Measurements from ENCODE around the gene NUBPL.
A peak's percentile ranks its signal among the peaks of the same experiment; 100 is the strongest.
"Not testable (repeated sequence)": the region's sequence is repeated elsewhere in the genome, so short reads cannot be mapped to it uniquely, and the experiment has no call there.

The NUBPL gene

DNA sequence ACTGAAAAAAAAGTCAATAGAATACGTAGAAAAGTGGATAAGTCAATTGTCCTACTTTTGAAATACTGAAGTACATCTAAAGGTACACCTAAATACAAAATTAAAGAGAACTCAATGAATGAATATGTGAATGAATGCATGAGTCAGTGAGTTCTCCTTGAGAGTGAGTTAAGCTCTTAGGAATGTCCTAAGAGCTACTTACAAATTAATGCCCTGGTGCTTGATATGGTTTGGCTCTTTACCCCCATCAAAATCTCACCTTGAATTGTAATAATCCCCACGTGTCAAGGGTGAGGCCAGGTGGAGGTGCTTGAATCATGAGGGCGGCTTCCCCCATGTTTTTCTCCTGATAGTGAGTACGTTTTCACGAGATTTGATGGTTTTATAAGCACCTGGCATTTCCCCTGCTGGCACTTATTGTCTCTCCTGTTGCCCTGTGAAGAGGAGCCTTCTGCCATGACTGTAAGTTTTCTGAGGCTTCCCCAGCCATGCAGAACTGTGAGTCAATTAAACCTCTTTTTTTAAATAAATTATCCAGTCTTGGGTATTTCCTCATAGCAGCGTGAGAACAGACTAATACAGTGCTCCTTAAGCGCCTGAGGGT is 323.7 kb downstream of the NUBPL start:
- no peak for DNase-seq

DNA sequence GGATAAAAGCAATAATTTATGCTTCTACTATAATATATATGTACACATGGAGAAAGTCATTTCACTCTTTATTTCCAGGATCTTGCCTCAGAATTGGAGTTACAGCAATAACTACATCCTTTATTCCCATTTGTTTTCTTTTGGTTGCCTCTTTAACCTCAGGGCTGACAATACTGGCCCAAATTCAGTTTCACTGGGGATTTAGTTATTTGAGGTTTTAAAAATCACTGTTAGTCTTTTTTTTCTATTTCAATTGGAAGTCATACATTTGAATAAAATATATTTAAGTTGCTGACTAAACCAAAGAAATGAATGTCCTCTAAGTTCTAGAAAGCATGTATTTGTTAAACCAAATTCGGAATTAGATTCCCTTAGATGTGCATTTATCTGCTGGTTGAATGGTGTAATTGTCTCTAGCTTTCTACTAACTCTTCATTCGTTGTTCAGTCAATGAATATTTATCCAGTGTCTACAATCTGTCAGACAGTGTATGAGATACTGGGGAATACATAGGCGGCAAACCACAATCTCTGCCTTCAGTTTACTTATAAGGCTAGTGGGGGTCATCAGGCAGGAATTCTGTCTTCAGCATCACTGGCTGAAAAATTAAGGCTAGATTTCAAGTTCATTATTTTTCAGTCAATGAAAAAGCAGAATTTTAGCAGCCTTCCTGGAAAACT is 325.1 kb downstream of the NUBPL start:
- DNase-seq, result no peak

DNA sequence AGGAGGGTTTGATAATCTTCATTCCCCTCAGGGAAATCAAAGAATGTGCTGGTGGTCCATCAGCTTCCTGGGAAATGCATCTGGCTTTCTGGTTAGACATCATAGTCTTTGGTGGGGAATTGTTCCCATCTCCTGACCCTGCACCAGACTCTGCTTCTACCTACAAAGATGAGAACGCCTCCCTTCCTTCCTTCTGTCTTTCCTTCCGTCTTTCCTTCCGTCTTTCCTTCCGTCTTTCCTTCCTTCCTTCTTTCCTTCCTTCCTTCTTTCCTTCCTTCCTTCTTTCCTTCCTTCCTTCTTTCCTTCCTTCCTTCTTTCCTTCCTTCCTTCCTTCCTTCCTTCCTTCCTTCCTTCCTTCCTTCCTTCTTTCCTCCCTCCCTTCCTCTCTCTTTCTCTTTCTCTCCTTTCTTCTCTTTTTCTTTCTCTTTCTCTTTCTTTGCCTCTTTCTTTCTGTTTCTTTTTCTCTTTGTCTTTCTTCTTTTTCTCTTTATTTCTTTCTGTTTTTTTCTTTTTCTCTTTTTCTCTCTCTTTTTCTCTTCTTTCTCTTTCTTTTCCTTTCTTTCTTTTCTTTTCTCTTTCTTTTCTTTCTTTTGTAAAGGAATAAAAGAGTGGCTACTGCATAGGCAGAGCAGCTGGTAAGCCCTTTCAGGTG is 326.9 kb downstream of the NUBPL start:
- DNase-seq, result no peak

DNA sequence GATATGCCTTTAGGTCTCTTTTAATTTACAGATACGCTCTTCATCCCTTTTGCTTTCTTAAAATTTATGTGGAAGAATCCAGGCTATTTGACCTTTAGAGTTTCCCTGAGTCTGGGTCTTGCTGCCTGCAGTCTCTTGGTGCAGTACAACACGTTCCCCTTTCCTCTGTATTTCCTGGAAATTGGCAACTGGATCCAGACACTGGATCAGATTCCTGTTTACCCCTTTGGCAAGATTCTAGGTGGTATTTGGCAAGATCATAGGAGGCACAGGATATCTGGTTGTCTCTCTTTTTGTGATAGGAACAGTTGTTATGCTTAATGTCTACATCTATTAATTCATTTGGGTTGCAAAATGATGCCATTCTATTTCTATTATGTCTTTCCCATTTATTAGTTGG is 328.1 kb downstream of the NUBPL start:
- DNase-seq, result no peak

DNA sequence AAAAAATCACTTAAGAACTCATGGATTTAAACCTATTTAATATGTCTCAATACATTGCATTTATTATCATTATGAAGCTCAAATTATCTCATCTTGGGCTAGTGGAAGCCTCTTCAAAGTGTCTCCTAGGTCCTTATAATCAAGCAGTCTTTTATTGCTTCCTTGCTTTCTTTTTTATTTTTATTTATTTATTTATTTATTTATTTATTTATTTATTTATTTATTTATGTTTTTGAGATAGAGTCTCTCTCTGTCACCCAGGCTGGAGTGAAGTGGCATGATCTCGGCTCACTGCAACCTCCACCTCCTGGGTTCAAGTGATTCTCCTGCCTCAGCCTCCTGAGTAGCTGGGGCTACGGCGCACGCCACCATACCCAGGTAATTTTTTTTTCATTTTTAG is 329.0 kb downstream of the NUBPL start:
- DNase-seq, result not testable (repeated sequence)

DNA sequence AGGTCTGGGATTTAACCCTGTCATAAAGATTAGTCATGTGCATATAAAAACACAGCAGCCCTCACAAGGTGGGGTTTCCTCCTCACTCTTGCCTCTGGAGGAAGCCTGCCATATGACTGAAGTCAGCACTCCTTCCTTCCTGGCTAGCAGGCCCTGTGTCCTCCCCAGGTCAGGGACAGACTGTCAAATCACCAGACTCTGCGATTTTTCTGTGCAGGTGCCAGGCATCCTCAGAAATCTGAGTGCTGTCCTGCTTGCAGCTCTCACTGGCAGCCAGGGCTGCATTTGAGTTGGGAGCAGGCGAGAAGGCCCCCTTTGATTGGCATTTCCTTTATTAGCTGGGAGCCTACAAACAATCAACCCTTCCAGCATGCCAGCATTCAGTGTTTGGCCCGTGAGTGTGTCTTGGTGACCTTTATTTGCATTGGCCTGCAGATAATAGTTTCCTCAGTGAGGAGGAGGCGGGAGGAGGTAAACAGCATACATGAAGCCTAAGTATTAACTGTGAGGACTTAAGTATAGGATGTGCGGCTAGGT is 332.1 kb downstream of the NUBPL start:
- no peak for DNase-seq

DNA sequence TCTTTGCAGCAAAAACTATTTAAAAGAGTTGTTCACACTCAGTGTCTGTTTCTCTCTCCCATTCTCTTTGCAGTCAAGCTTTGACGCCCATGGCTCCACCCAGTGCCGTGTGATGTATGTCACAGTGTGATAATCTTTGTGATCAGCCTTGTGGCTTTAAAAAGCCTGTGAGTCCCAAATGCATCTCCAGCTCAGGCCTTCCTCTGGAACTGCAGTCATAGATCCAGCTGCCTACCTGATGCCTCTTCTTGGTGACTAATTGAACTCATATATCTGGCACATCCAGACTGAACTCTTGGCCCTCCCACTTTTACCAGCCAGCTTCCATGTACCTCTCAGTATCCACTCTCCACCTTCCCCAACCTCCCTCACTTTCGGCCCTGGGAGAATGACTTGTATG is 333.1 kb downstream of the NUBPL start:
- DNase-seq, result no peak

DNA sequence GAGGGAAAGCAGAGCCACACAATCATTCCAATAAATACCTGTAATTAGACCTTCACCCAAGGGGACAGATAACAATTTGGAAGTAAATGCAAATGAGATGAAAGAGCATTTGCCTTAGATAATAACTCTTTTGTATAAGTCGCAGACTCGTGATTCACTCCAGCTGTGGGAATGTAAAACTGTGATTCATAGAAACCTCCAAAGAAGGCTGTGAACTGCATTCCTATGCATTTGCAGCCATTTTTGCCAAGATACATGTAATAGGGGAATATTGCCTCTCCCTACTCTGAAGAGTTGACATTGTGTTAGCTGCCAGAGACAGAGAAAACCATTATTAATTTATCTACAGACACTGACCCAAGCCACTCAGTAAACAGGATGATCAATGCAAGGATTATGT is 334.0 kb downstream of the NUBPL start:
- no peak for DNase-seq

DNA sequence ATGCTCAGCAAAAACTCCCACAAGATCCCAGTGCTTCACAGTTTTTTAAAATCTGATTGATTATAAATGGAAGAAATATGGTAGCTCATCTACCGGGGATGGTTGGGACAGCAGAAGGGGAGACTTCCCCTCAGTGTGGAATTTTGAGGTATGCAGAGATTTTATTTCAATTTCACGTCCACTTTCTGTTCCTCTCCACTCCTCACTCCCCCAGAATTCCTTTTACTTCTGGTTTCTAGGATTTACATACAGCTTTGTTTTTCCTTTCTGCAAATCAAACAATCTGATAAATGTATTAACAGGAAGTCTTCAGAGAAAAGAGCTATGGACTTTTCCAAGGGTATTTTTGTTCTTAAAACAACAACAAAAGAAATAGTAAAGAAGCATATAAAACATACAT is 334.4 kb downstream of the NUBPL start:
- no peak for DNase-seq

DNA sequence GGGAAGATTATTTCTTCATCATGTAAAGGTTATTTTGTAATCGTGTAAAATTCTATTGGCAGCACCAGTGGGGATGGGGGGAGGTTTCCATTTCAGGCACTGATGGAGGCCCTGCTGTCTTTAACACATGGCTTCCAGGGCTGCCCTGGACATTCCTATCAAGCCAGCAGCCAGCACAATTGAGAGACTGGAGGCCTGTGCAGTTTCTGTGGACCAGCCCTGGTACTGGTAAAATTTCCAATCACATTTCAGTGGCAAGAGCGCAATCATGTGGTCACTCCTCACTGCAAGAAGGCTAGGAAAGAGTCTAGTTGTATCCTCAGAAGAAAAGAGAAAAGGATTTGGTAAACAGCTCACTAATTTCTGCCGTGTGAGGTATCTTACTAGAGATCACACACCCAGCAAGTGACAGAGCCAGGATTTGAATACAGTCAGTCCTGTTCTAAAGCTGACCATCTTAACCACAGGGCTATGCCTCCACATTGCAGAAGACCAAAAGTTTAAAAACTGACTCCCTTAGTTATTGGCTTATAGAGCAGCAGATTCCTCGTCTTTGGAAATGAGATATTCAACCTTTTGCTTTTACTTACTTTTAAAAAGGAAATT is 336.5 kb downstream of the NUBPL start:
- DNase-seq, result peak; percentile 10

DNA sequence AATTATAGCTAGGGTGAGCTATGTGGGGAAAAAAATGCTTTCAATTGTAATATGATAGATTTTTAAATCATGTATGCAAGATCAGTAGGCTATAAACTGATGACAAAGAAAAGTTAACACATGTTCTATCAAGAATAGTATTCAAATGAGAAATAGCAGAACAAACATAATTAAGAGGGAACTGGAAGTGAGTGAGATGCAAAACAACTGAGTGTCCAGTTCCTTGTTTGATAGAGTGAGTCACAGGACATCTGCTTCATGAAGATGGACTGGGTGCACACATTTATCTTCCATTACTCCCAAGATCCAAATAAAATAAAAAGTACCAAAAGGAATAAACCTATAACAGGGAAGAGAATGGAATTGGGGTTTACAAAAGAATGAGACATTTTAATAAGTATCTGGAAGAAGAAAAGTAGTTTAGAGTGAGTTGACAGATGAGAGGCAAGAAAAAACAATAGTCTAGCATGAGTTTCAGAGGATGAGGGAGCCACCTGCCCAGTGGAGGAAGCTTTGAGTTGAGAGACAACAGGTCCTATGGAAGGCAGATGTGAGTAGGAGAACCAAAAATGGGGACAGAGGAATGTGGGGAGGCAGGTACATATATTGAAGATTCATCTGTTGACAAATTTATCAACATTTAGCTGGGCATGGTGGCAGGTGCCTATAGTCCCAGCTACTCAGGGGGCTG is 337.8 kb downstream of the NUBPL start:
- DNase-seq, result no peak

DNA sequence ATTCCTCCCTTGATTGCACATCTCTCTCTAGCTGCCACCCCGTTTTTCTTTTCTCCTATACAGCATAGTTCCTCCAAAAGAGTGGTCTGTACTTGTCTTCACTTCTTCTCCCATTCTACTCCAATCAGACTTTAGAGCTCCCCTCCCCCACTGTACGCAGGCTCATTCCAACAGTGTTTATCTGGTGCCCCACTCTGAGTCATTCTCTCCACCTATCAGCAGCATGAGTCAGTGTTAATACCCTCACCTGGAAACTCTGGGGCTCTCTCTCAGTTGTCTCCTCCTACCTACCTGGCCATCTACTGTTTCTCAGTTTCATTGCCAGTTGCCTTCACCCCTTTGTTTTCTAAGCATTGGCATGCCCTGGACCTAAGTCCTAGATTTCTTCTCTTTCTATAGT is 340.8 kb downstream of the NUBPL start:
- DNase-seq, result no peak

DNA sequence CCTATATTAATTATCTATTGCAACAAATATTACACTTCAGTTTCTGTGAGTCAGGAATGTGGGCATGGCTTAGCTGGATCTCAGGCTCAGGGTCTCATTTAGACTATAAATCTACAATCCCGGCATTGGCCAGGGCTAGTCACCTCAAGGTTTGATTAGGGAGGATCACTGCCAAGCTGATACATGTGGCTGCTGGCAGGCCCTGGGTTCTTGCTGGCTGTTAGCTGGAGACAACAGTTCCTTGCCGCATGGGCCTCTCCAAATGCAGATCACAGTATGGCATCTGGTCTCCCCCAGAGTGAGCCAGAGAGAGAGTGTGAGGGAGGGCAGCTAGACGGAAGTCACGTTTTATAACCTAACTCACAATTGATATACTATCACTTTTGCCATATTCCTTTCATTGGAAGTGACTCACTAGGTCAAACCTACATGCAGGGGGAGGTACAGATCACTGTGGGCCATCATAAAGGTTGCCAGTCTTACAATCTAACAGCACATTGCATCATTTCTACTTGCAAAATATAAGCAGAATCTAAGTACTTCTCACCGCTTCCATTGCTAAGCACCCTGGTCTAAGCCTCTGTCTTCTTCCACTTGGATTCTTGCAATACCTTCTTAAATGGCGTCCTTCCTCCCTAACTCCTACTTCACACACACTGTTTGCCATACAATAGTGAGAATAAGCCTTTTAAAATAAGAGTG is 341.9 kb downstream of the NUBPL start:
- no peak for DNase-seq

DNA sequence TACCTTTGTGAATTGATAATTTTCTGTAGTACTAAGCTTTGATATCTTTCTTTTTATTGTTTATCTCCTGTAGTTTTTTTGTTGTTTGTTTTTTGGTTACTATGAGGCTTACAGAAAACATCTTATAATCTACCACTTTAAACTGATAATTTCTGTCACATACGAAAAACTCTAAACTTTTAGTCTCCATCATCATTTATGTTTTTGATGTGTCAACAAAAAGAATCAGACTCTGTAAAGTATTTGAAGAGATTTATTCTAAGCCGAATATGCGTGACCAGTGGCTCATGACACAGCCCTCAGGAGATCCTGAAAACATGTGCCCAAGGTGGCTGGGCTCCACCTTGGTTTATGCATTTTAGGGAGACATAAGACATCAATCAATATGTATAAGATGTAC is 348.8 kb downstream of the NUBPL start:
- no peak for DNase-seq

Data from COR-L47 (cell line).